ENCODE measurements around the gene KCNJ9.

GRCh38 chr1:160099716-160100375 lies 18.5 kb downstream of the KCNJ9 start:
- TF ChIP-seq CTCF (IDR thresholded peaks at IDR 0.05) (no peak), POLR2A (IDR thresholded peaks at IDR 0.05) (no peak)
